Measurements from ENCODE around the gene TGFBRAP1. TPM values are rescaled to one million over a fixed set of nuclear protein-coding genes. Genes with fewer than 3 reads are reported as not detected.

TGFBRAP1 gene
- total RNA-seq, 6 donors from 2014 or later = 18.6 to 25.7 (median 20.8) TPM

DNA sequence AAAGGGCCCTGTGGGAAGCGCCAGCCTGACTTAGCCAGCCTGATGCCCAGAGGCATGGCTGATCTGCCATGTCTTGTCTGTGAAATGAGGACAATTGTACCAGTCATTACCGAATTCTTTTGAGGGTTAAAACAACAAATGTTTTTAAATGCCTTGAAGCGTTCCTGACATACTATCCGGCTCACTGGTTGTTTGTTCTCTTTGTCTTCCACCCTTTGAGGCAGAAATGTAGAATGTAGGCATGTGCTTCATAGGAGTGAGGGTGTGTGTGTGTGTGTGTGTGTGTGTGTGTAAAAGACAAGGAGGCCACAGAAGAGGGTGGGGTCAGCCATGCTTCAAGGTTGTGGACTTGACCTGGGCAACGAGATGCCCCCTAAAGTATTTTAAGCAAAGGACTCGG, 35.5 kb downstream of the TGFBRAP1 start:
- WGBS, 2 donors = 94 to 95% methylated on average over 6 of the region's 6 CpGs
- ATAC-seq (ENCODE audit: low FRiP score in 2 of 2) (no peak), DNase-seq (no peak)
- Histone ChIP-seq H3K36me3 (peaks cover 12 to 83% (median 32%) of the 10 kb centered on the region in 4 donors), H3K4me1 (no peaks in the 10 kb centered on the region), H3K4me3 (no peak overlapping the region), H3K27me3 (no peaks in the 10 kb centered on the region), H3K9me3 (no peaks in the 10 kb centered on the region), H3K27ac (no peak overlapping the region)
- TF ChIP-seq POLR2AphosphoS5 (IDR thresholded peaks at IDR 0.05) (no peak), EP300 (IDR thresholded peaks at IDR 0.05) (no peak), POLR2A (IDR thresholded peaks at IDR 0.05) (no peak)
- TF ChIP-seq, protein P1, sequence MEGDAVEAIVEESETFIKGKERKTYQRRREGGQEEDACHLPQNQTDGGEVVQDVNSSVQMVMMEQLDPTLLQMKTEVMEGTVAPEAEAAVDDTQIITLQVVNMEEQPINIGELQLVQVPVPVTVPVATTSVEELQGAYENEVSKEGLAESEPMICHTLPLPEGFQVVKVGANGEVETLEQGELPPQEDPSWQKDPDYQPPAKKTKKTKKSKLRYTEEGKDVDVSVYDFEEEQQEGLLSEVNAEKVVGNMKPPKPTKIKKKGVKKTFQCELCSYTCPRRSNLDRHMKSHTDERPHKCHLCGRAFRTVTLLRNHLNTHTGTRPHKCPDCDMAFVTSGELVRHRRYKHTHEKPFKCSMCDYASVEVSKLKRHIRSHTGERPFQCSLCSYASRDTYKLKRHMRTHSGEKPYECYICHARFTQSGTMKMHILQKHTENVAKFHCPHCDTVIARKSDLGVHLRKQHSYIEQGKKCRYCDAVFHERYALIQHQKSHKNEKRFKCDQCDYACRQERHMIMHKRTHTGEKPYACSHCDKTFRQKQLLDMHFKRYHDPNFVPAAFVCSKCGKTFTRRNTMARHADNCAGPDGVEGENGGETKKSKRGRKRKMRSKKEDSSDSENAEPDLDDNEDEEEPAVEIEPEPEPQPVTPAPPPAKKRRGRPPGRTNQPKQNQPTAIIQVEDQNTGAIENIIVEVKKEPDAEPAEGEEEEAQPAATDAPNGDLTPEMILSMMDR (IDR thresholded peaks at IDR 0.05) = no peak

DNA sequence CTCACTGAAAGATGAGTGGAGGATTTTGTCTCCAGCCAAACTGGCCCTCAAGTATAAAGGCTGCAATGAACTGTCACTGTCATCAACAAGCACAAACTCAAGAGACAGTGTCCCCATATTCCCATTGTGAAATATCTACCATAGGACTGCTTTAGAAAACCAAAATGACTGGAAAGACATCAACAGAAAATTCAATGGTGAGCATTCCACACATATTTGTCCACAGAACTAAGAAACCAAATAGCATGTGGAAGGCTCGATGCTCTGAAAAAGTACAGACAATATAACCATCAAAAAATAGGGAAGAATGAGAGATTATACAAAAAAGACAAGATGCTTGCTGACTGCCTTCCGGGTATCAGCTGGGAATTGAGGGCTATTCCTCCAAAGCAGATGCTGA, 37.6 kb downstream of the TGFBRAP1 start:
- peaks cover 3 to 81% (median 17%) of the 10 kb centered on the region in 4 donors for H3K36me3 ChIP-seq
- no peak overlapping the region for H3K27ac ChIP-seq
- H3K9me3 ChIP-seq = no peaks in the 10 kb centered on the region
- TF ChIP-seq, protein P1 (IDR thresholded peaks at IDR 0.05) = no peak
- TF ChIP-seq POLR2A (IDR thresholded peaks at IDR 0.05) (no peak), POLR2AphosphoS5 (IDR thresholded peaks at IDR 0.05) (no peak), EP300 (IDR thresholded peaks at IDR 0.05) (no peak)
- no peaks in the 10 kb centered on the region for H3K4me1 ChIP-seq
- H3K27me3 ChIP-seq = no peaks in the 10 kb centered on the region
- ATAC-seq (ENCODE audit: low FRiP score in 2 of 2) (no peak), DNase-seq (no peak)
- 85 to 91% methylated on average over 2 of the region's 2 CpGs for WGBS, 2 donors
- H3K4me3 ChIP-seq = no peak overlapping the region

DNA sequence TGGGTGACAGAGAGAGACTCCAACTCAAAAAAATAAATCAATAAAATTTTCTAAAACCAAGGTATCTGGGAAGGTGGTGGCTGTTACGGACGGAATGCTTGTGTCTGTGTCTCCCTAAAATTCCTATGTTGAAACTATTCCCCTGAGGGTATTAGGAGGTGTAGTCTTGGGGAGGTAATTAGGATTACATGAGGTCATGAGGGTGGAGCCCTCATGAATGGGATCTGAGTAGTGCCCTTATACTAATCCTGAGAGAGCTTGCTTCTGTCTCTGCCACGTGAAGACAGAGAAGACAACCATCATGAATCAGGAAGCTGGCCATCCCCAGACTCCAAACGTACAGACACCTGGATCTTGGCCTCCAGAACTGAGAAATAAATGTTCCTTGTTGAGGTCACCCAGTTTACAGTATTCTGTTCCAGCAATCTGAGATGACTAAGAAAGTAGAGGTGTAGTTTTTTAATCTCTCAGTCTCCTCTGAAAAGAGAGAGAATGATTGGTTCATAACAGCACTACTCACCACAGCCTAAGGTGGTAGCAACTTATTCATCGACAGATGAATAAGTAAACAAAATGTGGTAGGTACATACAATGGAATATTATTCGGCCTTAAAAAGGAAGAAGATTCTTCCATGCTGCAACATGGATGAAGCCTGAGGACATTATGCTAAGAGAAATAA, 38.4 kb downstream of the TGFBRAP1 start:
- Histone ChIP-seq H3K36me3 (peaks cover 3 to 85% (median 22%) of the 10 kb centered on the region in 4 donors), H3K9me3 (no peaks in the 10 kb centered on the region), H3K27me3 (no peaks in the 10 kb centered on the region), H3K4me1 (no peaks in the 10 kb centered on the region), H3K4me3 (no peak overlapping the region), H3K27ac (no peak overlapping the region)
- TF ChIP-seq, protein P1 (IDR thresholded peaks at IDR 0.05) = no peak
- TF ChIP-seq POLR2AphosphoS5 (IDR thresholded peaks at IDR 0.05) (no peak), EP300 (IDR thresholded peaks at IDR 0.05) (no peak), POLR2A (IDR thresholded peaks at IDR 0.05) (no peak)
- DNase-seq (no peak), ATAC-seq (ENCODE audit: low FRiP score in 2 of 2) (no peak)
- WGBS, 2 donors = 87 to 99% methylated on average over 6 of the region's 6 CpGs

DNA sequence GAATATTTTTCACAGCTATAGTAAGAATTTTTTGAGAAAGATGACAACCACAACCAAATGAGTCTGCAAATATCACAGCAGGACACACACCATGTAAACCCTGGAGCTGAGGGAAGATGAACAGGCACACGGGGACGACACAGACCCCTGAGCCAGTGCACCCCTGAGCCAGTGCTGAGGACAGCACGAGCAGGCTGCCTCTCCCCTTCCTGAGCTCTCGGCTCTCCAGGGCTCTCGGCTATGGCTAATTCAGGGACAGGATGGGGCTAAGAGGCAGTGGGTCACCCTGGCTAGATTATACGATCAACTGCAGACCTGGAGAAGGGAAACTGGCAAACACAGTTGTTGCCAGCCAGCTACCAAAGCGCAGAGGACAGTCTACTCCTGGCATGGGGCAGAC, 41.4 kb downstream of the TGFBRAP1 start:
- Histone ChIP-seq H3K36me3 (peaks cover 3 to 93% (median 34%) of the 10 kb centered on the region in 4 donors), H3K4me1 (no peaks in the 10 kb centered on the region), H3K9me3 (no peaks in the 10 kb centered on the region), H3K27ac (no peak overlapping the region), H3K27me3 (no peaks in the 10 kb centered on the region), H3K4me3 (no peak overlapping the region)
- DNase-seq = no peak
- no peak for ATAC-seq (ENCODE audit: low FRiP score in 2 of 2)
- TF ChIP-seq POLR2AphosphoS5 (IDR thresholded peaks at IDR 0.05) (no peak), EP300 (IDR thresholded peaks at IDR 0.05) (no peak), POLR2A (IDR thresholded peaks at IDR 0.05) (no peak)
- TF ChIP-seq, protein P1 (IDR thresholded peaks at IDR 0.05) = no peak
- 89 to 97% methylated on average over 7 of the region's 7 CpGs for WGBS, 2 donors

DNA sequence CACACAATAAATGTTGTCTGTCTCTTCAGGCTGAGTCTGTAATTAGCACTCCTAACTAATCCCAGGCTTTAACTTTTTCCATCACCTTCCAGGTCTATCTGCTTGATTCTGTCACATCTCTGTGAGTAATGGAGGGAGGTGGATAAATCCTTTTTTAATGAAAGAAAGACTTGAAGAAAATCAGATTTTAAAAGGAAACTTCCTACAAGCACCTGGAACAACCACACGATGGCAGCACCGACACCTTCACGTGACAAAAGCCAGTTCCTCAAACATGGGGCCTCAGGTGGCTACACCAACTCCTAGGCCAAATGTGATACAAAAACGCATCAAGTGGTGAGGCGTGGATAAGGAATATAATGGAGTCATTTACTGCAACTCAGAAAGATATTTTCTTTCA, 41.8 kb downstream of the TGFBRAP1 start:
- DNase-seq = peak in 1 of 2 donors; percentile 35
- H3K9me3 ChIP-seq = no peaks in the 10 kb centered on the region
- peaks cover 3 to 93% (median 37%) of the 10 kb centered on the region in 4 donors for H3K36me3 ChIP-seq
- ATAC-seq (ENCODE audit: low FRiP score in 2 of 2) = no peak
- WGBS, 2 donors = 62 to 64% methylated on average over 5 of the region's 5 CpGs
- no peak overlapping the region for H3K4me3 ChIP-seq
- H3K27ac ChIP-seq = no peak overlapping the region
- TF ChIP-seq POLR2A (IDR thresholded peaks at IDR 0.05) (no peak), EP300 (IDR thresholded peaks at IDR 0.05) (no peak), POLR2AphosphoS5 (IDR thresholded peaks at IDR 0.05) (no peak)
- TF ChIP-seq, protein P1 (IDR thresholded peaks at IDR 0.05) = peak in 2 of 6 experiments; percentile 21 to 37
- no peaks in the 10 kb centered on the region for H3K27me3 ChIP-seq
- no peaks in the 10 kb centered on the region for H3K4me1 ChIP-seq
